ENCODE measurements around the gene UPF2.

DNA sequence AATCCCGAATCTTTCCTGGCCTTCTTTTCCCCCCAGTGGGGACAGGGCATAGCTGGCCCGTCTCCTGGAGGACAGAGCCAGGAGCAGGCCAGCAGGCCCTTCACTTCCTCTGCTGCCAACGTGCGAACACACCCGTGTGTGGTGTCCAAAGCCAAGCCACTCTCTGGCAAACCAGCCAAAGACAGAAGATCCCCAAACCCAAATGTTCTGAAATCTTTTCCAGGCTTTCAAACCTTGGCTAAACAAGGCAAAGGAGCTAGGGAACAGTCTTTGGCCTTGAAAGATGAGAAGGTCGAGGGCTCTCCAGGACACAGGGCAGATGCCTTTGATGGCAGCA lies 156.5 kb downstream of the UPF2 start:
- TF ChIP-seq POLR2AphosphoS5 (IDR thresholded peaks at IDR 0.05; ENCODE audit: borderline replicate concordance, low read depth, low read length) (no peak), EZH2 (IDR thresholded peaks at IDR 0.05) (no peak)

All from SK-N-MC (cell line).